ENCODE measurements around the gene C14orf180.

C14orf180 gene

GRCh38 chr14:104569435-104569834 lies 10.1 kb upstream of the C14orf180 start:
- no peak for DNase-seq (ENCODE audit: low read depth)
- no peak overlapping the region for H3K4me3 ChIP-seq (ENCODE audit: low read depth, low read length)
- TF ChIP-seq, protein P1, sequence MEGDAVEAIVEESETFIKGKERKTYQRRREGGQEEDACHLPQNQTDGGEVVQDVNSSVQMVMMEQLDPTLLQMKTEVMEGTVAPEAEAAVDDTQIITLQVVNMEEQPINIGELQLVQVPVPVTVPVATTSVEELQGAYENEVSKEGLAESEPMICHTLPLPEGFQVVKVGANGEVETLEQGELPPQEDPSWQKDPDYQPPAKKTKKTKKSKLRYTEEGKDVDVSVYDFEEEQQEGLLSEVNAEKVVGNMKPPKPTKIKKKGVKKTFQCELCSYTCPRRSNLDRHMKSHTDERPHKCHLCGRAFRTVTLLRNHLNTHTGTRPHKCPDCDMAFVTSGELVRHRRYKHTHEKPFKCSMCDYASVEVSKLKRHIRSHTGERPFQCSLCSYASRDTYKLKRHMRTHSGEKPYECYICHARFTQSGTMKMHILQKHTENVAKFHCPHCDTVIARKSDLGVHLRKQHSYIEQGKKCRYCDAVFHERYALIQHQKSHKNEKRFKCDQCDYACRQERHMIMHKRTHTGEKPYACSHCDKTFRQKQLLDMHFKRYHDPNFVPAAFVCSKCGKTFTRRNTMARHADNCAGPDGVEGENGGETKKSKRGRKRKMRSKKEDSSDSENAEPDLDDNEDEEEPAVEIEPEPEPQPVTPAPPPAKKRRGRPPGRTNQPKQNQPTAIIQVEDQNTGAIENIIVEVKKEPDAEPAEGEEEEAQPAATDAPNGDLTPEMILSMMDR (conservative IDR thresholded peaks at IDR 0.05; ENCODE audit: low read depth, low read length) = no peak

- DNase-seq (ENCODE audit: low read depth) = no peak
- TF ChIP-seq, protein P1 (conservative IDR thresholded peaks at IDR 0.05; ENCODE audit: low read depth, low read length) = no peak
These were observed 8.3 kb upstream of the C14orf180 start for GRCh38 chr14:104571246-104571645.

GRCh38 chr14:104572024-104572626 lies 7.4 kb upstream of the C14orf180 start:
- H3K4me3 ChIP-seq (ENCODE audit: low read depth, low read length) = no peak overlapping the region
- TF ChIP-seq, protein P1 (conservative IDR thresholded peaks at IDR 0.05; ENCODE audit: low read depth, low read length) = no peak
- DNase-seq (ENCODE audit: low read depth) = no peak

More at GRCh38 chr14:104571246-104571645, 8.3 kb upstream of the C14orf180 start:
- no peak overlapping the region for H3K4me3 ChIP-seq (ENCODE audit: low read depth, low read length)

- no peak overlapping the region for H3K4me3 ChIP-seq (ENCODE audit: low read depth, low read length)
- TF ChIP-seq, protein P1 (conservative IDR thresholded peaks at IDR 0.05; ENCODE audit: low read depth, low read length) = no peak
- DNase-seq (ENCODE audit: low read depth) = no peak
These were observed 6.9 kb upstream of the C14orf180 start for GRCh38 chr14:104572668-104573067.

DNA sequence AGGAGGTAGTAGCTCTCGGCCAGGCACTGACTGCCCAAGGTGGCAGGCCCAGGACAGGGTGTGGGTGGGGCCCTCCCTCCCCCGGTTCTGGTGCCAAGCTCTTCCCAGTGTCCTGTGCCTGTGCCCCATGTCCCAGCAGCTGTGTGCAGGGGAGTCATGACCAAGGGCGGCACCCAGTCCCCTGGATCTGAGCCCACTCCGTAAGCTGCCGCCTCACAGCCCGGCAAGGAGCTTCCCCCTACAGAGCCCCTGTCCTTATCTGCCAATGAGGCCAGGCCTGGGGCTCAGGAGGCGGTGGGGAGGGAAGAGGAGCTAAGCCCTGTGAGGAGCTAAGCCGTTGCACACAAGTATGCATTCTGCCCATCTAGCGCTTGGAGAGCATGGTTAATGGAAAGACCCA lies 5.6 kb upstream of the C14orf180 start:
- no peak for DNase-seq (ENCODE audit: low read depth)
- H3K4me3 ChIP-seq (ENCODE audit: low read depth, low read length) = no peak overlapping the region
- TF ChIP-seq, protein P1 (conservative IDR thresholded peaks at IDR 0.05; ENCODE audit: low read depth, low read length) = no peak

GRCh38 chr14:104574536-104574935 lies 5.0 kb upstream of the C14orf180 start:
- DNase-seq (ENCODE audit: low read depth) = no peak
- TF ChIP-seq, protein P1 (conservative IDR thresholded peaks at IDR 0.05; ENCODE audit: low read depth, low read length) = no peak
- H3K4me3 ChIP-seq (ENCODE audit: low read depth, low read length) = no peak overlapping the region

GRCh38 chr14:104574978-104575583 lies 4.5 kb upstream of the C14orf180 start:
- DNase-seq (ENCODE audit: low read depth) = no peak
- H3K4me3 ChIP-seq (ENCODE audit: low read depth, low read length) = no peak overlapping the region
- TF ChIP-seq, protein P1 (conservative IDR thresholded peaks at IDR 0.05; ENCODE audit: low read depth, low read length) = no peak
